GM12872 (cell line): ENCODE data around the gene KIF14.

ENCODE experiments used
- CTCF ChIP-seq: IDR thresholded peaks from 3 replicates; pipeline ENCODE4 v1.5.1; 2011; ENCODE audit warnings: low read depth, mild to moderate bottlenecking, low read length, moderate library complexity; ENCODE audit not compliant: insufficient read depth

KIF14 gene

GRCh38 chr1:200550367-200550766 lies 70.2 kb downstream of the KIF14 start:
- no peak for TF ChIP-seq CTCF

GRCh38 chr1:200547386-200547785 lies 73.2 kb downstream of the KIF14 start:
- no peak for TF ChIP-seq CTCF

GRCh38 chr1:200546577-200546976 lies 74.0 kb downstream of the KIF14 start:
- TF ChIP-seq CTCF: no peak

GRCh38 chr1:200542162-200542561 lies 78.4 kb downstream of the KIF14 start:
- no peak for TF ChIP-seq CTCF

GRCh38 chr1:200540281-200540680 lies 80.3 kb downstream of the KIF14 start:
- no peak for TF ChIP-seq CTCF

- no peak for TF ChIP-seq CTCF
Measured at GRCh38 chr1:200538179-200538578, 82.4 kb downstream of the KIF14 start.

- TF ChIP-seq CTCF: peak; percentile 65
Measured at GRCh38 chr1:200535605-200536004, 84.9 kb downstream of the KIF14 start.
